Measurements from ENCODE around the gene ABLIM2. TPM values are rescaled to one million over a fixed set of nuclear protein-coding genes. Genes with fewer than 3 reads are reported as not detected.

The ABLIM2 gene
- total RNA-seq, 2 experiments from 2014 or later: 0.30 to 0.79 TPM

DNA sequence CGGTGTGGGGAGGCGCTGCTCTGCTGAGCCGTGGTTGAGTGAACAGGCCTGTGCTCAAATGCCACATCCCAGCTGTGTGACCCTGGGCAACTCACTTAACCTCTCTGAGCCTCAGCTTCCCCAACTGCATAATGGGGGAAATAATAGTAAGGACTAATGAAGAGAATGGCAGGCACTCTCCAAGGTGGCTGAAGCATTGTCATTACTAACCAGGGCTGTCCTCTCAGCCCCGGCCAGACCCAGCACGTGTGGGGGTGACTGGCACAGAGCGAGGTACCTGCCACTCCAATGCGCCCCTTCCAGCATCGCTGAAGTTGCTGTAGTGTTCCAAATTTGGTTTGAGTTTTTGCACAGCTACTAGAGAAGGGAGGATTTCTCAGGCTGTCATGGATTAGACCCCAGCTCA is 80.0 kb downstream of the ABLIM2 start:
- no peak for DNase-seq
- Mint-ChIP-seq H3K27ac (no peak overlapping the region), H3K9me3 (no peaks in the 10 kb centered on the region), H3K27me3 (no peaks in the 10 kb centered on the region), H3K4me1 (no peaks in the 10 kb centered on the region), H3K36me3 (ENCODE audit: low read depth) (no peaks in the 10 kb centered on the region), H3K4me3 (no peak overlapping the region)
- ChIA-PET CTCF (no interaction called here), POLR2A (no interaction called here)

DNA sequence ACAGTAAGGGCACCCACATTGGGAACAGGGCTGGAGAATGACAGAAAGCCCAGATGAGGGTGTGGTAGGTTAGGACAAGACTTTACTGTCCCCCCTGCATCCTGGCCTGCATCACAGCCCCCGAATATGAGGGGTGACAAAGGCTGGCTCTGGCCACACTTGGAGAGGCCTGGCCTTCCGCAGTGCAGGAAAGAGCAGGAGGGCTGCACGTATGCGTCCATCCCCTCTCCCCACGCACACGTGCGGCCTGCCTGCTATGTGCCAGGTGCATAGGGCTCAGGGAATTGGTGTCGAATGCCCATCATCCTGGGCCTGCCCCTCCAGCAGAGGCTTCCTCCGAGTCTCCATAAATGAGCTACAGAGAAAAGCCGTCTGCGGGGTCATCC is 80.5 kb downstream of the ABLIM2 start:
- Mint-ChIP-seq H3K4me1 (no peaks in the 10 kb centered on the region), H3K4me3 (no peak overlapping the region), H3K9me3 (no peaks in the 10 kb centered on the region), H3K36me3 (ENCODE audit: low read depth) (no peaks in the 10 kb centered on the region), H3K27ac (no peak overlapping the region), H3K27me3 (no peaks in the 10 kb centered on the region)
- POLR2A ChIA-PET: no interaction called here
- CTCF ChIA-PET: no interaction called here
- no peak for DNase-seq

DNA sequence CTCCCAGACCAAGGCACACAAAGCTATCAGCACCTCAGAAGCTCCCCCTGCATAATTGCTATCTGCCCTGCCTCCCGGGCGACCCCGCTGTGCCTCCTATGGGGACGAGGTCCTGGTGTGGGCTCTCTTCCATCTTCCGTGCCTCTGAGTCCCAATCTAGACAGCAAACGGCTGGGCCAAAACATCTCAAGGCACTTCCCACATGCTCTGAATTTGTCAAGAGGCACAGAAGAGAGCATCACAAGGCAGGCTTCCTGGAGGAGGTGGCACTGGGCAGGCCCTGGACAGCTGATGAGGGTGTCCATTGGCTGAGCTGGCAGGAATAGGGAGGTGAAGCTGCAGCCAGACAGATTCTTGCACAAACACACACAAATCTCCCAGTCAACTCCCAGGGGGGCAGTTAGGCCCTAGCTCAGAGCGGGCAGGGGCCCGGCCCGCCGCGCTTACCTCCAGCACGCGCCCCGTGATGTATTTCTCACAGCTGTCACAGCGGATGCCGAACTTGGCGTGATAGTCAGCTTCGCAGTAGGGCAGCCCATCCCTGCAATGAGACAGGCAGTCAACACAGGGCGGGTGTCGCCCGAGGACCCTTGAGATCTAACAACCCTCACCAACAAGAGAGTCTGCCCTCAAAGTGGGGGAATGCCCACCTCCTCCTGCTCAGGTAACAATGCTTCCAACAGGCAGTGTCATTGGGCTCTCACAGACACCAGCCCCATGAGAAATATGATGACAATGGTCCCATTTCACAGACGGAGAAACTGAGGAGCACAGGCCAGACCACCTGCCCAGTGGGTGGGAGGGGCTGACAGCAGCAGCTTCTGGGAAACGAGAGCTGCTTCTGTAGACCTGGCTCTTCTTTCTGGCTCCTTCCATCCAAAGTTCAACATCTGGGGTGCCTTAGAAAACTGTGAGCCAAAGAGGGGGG is 81.2 kb downstream of the ABLIM2 start:
- H3K9me3 Mint-ChIP-seq: no peaks in the 10 kb centered on the region
- H3K27me3 Mint-ChIP-seq: no peaks in the 10 kb centered on the region
- no peaks in the 10 kb centered on the region for H3K36me3 Mint-ChIP-seq (ENCODE audit: low read depth)
- H3K4me1 Mint-ChIP-seq: no peaks in the 10 kb centered on the region
- CTCF ChIA-PET: no interaction called here
- H3K27ac Mint-ChIP-seq: no peak overlapping the region
- no peak for DNase-seq
- no peak overlapping the region for H3K4me3 Mint-ChIP-seq
- POLR2A ChIA-PET: no interaction called here

DNA sequence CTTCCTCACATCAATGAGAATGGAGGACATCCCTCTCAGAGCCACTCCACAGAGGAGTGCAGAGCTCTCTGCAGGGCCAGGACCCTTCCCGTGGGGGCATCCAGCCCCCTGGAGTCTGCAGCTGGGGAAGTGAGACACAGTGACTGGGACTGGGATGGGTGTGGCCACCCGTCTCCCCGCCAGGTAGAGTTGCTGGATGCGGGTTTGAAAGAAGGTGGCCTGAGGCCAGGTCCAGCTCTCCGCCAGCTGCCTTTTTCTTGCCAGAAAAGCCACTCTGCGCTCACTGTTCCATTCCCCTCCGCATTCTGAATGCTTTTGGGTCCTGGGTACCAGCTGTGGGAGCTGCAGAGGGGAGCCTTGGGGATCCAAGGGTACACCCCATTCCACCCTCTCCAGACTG is 82.6 kb downstream of the ABLIM2 start:
- CTCF ChIA-PET: interaction anchor here (0.6 kb wide), 1 partner anchor 44 kb away, joined by 3 read pairs; no protein-coding TSS in a partner anchor
- Mint-ChIP-seq H3K36me3 (ENCODE audit: low read depth) (no peaks in the 10 kb centered on the region), H3K27ac (no peak overlapping the region), H3K4me1 (no peaks in the 10 kb centered on the region), H3K27me3 (no peaks in the 10 kb centered on the region), H3K9me3 (no peaks in the 10 kb centered on the region), H3K4me3 (no peak overlapping the region)
- no peak for DNase-seq
- POLR2A ChIA-PET: no interaction called here

DNA sequence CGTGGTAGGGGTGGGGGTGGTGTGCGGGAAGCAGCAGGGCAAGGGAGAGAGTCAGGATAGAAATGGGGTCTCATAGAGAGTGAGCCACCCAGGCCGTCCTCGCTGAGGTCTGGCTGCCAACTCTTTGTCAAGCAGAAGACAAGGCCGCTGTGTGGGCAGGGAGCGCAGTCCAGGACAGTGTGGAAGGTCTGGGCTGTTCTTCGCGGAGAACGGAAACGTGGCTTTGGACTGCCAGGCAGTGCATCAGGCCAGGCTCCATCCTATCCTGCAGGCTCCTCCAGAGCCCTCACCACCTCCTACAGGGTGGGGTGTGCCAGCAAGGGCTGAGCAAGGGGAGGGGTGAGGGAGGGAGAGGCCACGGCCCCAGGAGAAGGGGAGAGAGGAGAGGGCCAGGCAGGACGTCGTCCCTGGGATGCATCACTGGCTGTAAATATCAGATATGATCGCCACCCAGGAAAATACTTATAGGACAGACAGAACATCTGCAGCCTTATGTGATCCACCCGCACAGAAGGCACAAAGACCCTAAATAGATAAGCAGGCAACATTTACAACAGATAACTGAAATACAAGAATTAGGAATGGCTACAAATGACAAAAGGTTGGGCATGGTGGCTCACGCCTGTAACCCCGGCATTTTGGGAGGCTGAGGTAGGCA is 85.3 kb downstream of the ABLIM2 start:
- Mint-ChIP-seq H3K27ac (no peak overlapping the region), H3K9me3 (no peaks in the 10 kb centered on the region), H3K4me1 (no peaks in the 10 kb centered on the region), H3K4me3 (no peak overlapping the region), H3K27me3 (no peaks in the 10 kb centered on the region), H3K36me3 (ENCODE audit: low read depth) (no peaks in the 10 kb centered on the region)
- ChIA-PET POLR2A (no interaction called here), CTCF (no interaction called here)
- no peak for DNase-seq

DNA sequence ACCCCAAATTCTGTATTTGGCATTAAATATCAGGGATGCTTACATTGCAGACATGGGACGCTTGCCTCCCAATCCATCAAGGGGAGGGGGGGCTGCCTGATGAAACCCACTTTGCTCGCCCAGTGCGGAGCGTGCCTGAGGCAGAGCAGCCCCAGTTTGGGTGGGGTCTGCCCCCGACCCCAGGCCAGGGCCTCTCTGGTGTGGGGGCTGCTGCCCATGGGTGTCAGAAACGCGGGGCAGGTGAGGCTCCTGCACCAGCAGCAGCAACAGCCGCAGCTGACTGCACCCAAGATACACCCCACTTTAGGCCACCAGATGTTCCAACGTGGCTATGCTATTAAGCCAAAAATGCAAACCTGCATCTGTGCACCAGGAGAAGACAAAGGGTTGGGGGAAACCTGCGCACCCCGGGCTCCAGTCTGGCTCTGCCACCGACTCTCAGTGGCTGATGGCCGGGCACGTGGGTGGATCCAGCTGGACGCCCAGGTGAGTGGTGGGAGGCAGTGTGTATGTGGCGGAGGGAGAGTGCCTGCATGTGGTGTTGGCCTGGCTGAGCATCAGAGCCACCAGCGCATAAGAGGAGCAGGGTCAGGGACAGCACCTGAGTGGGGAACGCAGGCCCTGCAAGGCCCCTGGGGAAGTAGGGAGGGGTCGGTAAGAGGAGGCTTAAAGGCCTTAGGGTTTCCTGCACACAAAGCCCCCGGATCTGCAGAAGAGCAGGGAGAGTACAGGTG is 86.2 kb downstream of the ABLIM2 start:
- H3K27ac Mint-ChIP-seq: no peak overlapping the region
- no peaks in the 10 kb centered on the region for H3K27me3 Mint-ChIP-seq
- POLR2A ChIA-PET: no interaction called here
- DNase-seq: no peak
- no peaks in the 10 kb centered on the region for H3K9me3 Mint-ChIP-seq
- no peak overlapping the region for H3K4me3 Mint-ChIP-seq
- CTCF ChIA-PET: no interaction called here
- no peaks in the 10 kb centered on the region for H3K4me1 Mint-ChIP-seq
- no peaks in the 10 kb centered on the region for H3K36me3 Mint-ChIP-seq (ENCODE audit: low read depth)

DNA sequence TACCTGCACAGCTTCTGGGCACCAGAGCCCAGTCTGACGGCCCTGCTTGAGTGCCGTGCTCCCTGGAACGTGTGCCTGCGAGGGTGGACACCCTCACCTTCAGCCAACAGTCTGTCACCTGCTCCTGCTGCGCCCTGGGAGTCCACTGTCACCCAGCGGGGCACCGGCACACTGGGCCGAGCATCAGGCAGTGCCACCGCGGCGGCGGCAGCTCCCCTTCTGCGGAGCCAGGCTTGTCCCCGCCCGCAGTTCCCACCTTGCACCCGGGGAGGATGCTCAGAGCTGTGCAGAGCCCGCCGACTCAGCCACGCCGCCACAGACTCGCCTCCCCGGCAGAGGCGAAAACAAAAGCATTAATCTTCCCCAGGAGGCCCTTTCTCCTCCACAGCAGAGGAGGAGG is 86.8 kb downstream of the ABLIM2 start:
- no peaks in the 10 kb centered on the region for H3K36me3 Mint-ChIP-seq (ENCODE audit: low read depth)
- H3K27me3 Mint-ChIP-seq: no peaks in the 10 kb centered on the region
- H3K9me3 Mint-ChIP-seq: no peaks in the 10 kb centered on the region
- ChIA-PET POLR2A (no interaction called here), CTCF (no interaction called here)
- H3K4me1 Mint-ChIP-seq: no peaks in the 10 kb centered on the region
- H3K4me3 Mint-ChIP-seq: no peak overlapping the region
- DNase-seq: no peak
- no peak overlapping the region for H3K27ac Mint-ChIP-seq

DNA sequence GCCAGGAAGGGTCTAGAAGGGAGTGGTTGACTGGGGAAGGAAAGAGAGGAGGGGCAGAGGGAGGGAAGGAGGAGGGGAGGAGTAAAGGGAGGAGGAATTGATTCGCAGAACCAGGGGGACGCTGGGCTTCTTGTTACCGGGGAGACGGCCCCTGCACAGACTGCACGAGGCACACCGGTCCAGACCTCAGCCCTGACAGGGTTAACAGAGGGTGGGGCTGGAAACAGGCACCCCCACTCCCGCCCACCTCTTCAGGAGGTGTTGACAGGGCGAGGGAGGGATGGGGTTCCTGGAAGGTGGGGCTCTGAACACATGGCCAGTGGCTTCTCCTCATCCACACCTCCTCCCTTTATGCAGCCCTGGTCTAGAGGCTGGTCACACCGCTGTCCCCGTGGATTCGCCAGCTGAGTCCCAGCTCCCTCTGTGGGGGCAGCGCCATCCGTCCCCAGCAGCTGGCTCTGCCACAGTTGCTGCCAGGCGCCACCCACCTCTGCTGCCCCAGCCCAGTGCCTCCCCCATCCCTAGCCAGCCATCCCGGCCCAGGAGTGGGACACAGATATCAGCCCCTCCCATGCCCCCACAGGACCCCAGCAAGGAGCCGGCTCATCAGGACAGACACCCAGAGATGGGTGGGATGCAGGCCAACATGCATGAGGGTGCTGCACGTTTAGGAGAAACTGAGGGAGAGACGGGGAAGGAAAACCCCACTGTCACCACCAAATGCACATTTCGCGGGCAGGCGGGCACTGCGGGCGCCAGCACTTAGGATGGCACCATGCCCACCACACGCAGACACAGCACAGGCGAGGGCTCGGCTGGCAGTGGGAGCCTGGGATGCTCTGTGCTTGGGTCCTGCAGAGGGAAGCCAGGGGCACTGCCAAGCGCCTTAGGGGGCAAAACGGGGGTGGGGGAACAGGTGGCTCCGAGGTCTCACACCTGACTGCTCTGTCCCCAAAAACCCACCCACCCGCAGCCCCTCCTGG is 87.6 kb downstream of the ABLIM2 start:
- DNase-seq: no peak
- no peaks in the 10 kb centered on the region for H3K4me1 Mint-ChIP-seq
- no peaks in the 10 kb centered on the region for H3K36me3 Mint-ChIP-seq (ENCODE audit: low read depth)
- no peak overlapping the region for H3K4me3 Mint-ChIP-seq
- no peaks in the 10 kb centered on the region for H3K27me3 Mint-ChIP-seq
- no peak overlapping the region for H3K27ac Mint-ChIP-seq
- ChIA-PET CTCF (no interaction called here), POLR2A (no interaction called here)
- H3K9me3 Mint-ChIP-seq: no peaks in the 10 kb centered on the region

DNA sequence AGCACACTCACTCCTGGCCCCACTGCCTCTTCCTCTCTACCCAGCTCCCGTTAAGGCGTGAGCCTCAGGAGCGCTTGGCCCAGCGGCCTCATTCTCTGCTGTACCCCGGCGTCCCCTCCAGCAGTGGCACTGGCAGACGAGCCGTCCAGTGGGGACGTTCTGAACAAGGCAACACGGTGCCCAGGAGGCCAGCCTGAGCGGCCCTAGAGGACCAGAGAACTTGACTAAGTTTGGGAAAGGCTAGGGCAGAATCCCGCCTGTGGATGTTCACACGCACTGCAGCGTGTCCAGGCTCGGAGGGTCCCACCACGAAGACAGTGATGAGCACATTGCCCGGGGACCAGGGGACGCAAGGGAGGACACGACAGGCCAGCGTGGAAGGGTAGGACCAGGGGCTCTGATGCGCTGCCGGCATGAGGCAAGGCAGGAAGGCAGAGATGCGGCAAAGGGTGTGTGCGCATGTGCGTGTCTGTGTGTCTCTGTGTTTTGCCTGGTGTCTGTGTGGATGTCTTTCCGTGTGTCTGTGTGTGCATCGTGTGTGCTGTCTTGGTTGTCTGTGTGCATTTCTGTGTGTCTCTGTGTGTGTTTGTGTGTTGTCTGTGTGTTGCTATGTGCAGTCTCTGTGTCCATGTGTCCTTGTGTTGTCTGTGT is 89.4 kb downstream of the ABLIM2 start:
- no peak overlapping the region for H3K4me3 Mint-ChIP-seq
- POLR2A ChIA-PET: no interaction called here
- H3K36me3 Mint-ChIP-seq (ENCODE audit: low read depth): no peaks in the 10 kb centered on the region
- H3K27me3 Mint-ChIP-seq: no peaks in the 10 kb centered on the region
- no peak for DNase-seq
- H3K27ac Mint-ChIP-seq: no peak overlapping the region
- CTCF ChIA-PET: no interaction called here
- H3K9me3 Mint-ChIP-seq: peaks cover 6% of the 10 kb centered on the region
- H3K4me1 Mint-ChIP-seq: no peaks in the 10 kb centered on the region

DNA sequence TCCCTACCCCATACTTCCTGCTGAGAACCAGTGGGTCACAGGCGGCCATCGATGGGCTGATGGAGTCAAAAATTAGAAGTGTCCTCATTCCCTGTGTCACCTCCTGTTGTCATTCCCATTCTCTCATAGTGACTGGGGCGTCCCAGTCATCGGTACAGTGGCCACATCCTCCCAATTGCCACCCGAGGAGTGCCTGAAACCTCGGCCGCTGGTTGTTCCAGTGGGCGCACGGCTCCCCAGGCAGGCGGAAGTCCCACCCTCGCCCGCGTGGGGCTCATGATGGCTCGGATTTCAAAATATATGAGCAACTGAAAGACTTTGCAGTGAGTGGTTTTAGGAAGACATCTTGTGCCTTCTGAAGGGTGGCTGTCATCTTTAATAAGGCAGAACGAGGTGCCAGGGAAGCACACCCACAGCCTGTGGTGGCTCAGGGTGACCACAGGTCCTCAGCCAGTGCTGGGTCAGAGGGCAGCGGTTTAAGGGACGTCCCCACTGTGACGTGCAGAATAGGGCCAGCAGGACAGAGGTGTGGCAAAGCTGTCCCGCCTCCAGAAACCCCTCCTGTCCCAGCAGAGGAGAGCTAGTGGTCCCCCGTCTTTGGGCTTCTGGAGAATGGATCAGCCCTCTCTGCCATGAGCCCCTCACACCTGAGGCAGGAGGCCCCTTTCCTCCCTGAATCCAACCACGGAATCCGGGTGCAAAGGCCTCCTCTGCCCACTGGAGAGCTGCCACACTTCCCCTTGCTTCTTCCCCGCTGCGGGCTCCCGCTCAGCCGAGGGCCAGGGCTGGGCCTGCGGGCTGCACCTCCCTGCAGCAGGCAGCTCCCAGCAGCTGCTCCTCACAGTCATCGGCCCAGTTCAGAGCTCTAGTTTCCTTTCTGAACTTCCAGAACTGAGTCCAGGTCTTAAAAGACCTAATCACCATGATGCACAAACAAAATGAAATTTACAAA is 90.4 kb downstream of the ABLIM2 start:
- Mint-ChIP-seq H3K4me1 (no peaks in the 10 kb centered on the region), H3K9me3 (peaks cover 17% of the 10 kb centered on the region), H3K4me3 (no peak overlapping the region), H3K27me3 (no peaks in the 10 kb centered on the region), H3K36me3 (ENCODE audit: low read depth) (peaks cover 4% of the 10 kb centered on the region), H3K27ac (no peak overlapping the region)
- ChIA-PET POLR2A (no interaction called here), CTCF (no interaction called here)
- no peak for DNase-seq

DNA sequence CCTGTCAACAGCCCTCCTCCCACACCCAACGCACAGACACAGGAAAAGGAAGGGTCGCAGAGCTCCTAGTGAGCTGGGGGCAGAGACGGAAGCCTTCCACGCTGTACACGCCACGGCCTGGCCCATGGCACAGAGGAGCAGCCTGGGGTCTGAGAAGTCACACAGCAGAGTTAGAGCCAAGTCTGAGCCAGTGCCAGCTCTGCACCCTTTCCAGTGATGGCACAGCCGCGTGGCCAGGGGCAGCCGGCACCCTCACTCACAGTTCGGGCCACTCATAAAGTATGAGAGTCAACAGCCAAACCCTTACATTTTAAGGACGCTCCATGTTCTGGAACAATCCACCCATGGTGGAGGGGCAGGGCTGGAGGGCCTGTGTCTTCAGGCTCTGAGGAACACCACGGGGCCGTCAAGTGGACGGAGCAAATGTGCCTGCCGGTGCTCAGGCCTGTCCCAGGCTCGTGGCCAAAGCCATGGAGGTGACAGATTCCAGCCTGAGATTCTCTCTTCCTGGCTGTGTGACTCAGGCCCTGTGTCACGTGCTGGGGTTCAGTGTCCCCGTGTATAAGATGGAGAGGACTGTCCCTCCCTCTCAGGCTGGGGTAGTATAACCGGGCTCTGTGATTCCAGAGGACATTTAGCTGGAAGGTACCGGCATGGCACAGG is 91.2 kb downstream of the ABLIM2 start:
- Mint-ChIP-seq H3K4me1 (no peaks in the 10 kb centered on the region), H3K27me3 (no peaks in the 10 kb centered on the region), H3K27ac (no peak overlapping the region), H3K36me3 (ENCODE audit: low read depth) (peaks cover 4% of the 10 kb centered on the region), H3K4me3 (no peak overlapping the region), H3K9me3 (peaks cover 17% of the 10 kb centered on the region)
- no peak for DNase-seq
- ChIA-PET CTCF (no interaction called here), POLR2A (no interaction called here)

All from activated CD4-positive, alpha-beta T cell treated with anti-CD3 and anti-CD28 coated beads, Interleukin-2, amount 10 ng/mL, durations not matched to agents 7 days and 5 days (primary cell).